Esophagus squamous epithelium (tissue), 4 donors: ENCODE results near the gene SOX11.

Experiments
- CTCF ChIP-seq, 6 experiments: fragments of 450-650 bp in 4 of 6; fragments of 200-600 bp in 2 of 6; sonication (generic) in 2 of 6; IDR thresholded peaks; one replicate each; pipeline ENCODE4 v1.5.1; 2016 to 2019; ENCODE audit warnings: antibody characterized with exemption in 6 of 6, mild to moderate bottlenecking in 4 of 6, moderate library complexity in 4 of 6
- POLR2A ChIP-seq, 4 donors: fragments of 450-650 bp; IDR thresholded peaks; one replicate each; pipeline ENCODE4 v1.6.1; 2017; ENCODE audit warnings: antibody characterized with exemption in 4 of 4, mild to moderate bottlenecking in 4 of 4, moderate library complexity in 3 of 4

GRCh38 chr2:5729416-5729815 lies 37.2 kb downstream of the SOX11 start:
- TF ChIP-seq POLR2A (IDR thresholded peaks at IDR 0.05) (no peak), CTCF (IDR thresholded peaks at IDR 0.05) (no peak)
